Loucy (cell line): ENCODE results near the gene YTHDF1.

Source experiments
- EZH2phosphoT487 ChIP-seq: fragments of 200-600 bp; IDR thresholded peaks from 2 replicates; pipeline ENCODE4 v1.6.1; 2018; ENCODE audit warnings: antibody characterized with exemption, mild to moderate bottlenecking, moderate library complexity, borderline replicate concordance
- TF ChIP-seq, protein P1 (sequence below): fragments of 200-600 bp; sonication (generic); conservative IDR thresholded peaks from 2 replicates; pipeline ENCODE4 v1.5.1; 2014; ENCODE audit warnings: mild to moderate bottlenecking, antibody characterized with exemption, low read length

- TF ChIP-seq, protein P1, sequence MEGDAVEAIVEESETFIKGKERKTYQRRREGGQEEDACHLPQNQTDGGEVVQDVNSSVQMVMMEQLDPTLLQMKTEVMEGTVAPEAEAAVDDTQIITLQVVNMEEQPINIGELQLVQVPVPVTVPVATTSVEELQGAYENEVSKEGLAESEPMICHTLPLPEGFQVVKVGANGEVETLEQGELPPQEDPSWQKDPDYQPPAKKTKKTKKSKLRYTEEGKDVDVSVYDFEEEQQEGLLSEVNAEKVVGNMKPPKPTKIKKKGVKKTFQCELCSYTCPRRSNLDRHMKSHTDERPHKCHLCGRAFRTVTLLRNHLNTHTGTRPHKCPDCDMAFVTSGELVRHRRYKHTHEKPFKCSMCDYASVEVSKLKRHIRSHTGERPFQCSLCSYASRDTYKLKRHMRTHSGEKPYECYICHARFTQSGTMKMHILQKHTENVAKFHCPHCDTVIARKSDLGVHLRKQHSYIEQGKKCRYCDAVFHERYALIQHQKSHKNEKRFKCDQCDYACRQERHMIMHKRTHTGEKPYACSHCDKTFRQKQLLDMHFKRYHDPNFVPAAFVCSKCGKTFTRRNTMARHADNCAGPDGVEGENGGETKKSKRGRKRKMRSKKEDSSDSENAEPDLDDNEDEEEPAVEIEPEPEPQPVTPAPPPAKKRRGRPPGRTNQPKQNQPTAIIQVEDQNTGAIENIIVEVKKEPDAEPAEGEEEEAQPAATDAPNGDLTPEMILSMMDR, result no peak
- TF ChIP-seq EZH2phosphoT487, result no peak
Measured at GRCh38 chr20:63178446-63178820, 37.5 kb downstream of the YTHDF1 start.
